Activated CD4-positive, CD25-positive, alpha-beta regulatory T cell treated with anti-CD3 and anti-CD28 coated beads, Interleukin-2, amount 50 U/mL, for 72 hours (primary cell): ENCODE results near the gene NOP14.
"Not testable (repeated sequence)": the region's sequence is repeated elsewhere in the genome, so short reads cannot be mapped to it uniquely, and the experiment has no call there.

Source experiments
- DNase-seq: peaks from one replicate; pipeline ENCODE4 v3.0.0; 2021

Gene NOP14

DNA sequence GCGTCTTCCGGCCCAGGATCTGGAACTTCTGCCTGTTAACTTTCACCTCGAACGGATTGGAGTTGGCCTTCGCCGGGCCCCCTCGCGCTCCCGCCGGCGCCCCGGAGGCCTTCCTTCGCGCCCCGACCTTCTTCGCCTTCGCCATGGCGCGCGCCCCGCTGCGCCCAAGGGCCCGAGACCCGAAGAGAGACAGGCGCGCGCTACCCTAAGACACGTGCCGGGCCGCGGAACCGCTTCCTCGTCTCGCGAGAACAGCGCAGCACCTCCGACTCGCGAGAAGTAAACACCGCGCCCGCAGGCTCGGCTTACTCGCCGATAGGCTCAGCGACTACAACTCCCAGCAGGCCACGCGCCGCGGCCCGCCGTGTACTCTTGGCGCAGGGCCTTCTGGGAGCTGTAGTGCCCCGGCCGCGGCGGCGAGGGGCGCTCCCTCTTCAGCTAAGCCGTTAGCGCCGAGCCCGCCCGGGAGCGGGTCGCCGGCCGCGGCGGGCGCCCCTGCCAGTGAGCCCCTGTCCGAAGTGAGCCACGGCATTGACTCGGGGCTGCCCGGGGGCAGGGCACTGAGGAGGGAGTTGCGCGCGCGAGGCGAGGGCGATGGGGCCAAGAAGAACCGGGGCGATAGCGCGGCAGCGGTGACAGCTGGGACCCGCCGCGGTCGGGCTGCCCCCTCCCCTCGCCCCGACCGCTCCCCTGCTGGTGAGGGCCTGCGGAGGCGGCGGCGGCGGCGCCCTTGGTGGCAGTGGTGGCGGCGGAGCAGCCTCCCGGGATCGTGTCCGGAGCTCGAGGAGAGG is at the start of gene NOP14, which contains the start of gene GRK4:
Gene NOP14 (minus strand): TSS at position 232 of the 791 bp plus-strand sequence. CDS start 87 bp downstream, at position 145.
Gene GRK4 (plus strand): TSS at position 397 of the 791 bp plus-strand sequence. CDS start 500 bp downstream, outside the sequence.
- DNase-seq, result peak; percentile 95

DNA sequence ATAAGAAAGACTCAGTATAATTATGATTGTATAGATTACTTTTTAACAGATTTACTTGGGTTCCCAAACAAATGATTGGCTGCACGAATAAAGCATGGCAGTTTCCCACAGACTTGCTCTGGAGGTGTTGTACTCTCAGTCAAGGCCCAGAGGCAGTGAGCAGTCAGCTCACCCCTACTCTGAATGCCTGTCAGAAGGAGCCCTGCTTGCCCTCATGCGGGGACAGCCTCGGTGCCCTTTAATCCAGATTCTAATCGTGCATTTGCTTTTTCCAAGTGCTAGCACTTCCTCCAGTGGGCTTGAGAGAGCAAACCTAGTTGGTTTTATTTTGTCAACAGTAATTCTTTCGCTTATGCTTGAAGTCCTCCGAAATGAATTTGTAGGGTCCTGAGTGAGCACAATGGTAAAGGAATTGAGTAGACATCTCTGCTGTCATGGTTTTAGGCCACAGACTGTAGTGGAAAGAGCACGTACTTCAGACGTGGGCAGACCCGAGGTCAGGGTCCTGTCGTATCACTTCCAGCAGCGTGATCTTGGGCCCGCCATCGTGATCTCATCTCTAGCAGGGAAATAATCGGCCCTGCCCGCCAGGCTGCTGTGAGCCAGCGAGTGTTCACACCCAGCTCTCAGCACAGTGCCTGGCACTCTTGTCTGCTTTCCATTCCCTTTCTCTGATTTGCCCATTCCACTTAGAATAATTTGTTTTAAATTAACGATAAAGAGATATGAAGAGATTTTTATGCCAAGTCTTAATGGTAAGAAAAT is 48.4 kb upstream of the NOP14 start:
- no peak for DNase-seq

DNA sequence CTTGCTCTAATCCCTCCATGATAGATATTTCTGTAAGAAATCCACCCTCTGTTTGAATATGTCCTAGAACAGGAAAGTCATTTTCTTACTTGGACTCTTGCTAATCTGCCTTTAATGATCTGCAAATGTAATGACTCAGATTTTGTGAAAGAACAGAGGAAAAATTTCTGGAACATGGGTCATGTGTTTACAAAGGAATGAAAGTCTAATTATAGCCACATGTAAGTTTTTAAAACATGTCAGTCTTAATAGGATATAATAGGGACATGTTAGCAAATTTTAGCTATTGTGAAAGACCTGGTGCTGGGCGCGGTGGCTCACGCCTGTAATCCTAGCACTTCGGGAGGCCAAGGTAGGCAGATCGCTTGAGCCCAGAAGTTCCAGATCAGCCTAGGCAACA is 47.8 kb upstream of the NOP14 start:
- no peak for DNase-seq

DNA sequence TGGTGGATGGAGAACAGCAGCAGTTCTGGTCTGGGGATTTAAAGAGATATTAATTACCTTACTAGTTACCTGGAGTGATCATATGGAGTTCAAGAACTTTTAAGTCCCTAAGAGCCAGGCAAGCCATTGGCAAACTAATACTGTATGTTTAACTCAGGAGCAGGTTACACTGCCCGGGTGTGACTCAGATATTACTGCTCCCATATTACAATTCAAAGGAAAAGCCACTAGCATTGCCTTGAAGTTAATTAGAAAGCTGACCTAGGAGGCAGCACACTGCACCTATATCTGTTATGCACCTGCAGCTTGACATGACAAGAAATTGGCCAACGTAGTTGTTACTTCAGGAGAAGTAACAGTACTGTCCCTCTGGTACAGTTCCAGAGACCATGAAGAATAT is 47.4 kb upstream of the NOP14 start:
- DNase-seq, result no peak

DNA sequence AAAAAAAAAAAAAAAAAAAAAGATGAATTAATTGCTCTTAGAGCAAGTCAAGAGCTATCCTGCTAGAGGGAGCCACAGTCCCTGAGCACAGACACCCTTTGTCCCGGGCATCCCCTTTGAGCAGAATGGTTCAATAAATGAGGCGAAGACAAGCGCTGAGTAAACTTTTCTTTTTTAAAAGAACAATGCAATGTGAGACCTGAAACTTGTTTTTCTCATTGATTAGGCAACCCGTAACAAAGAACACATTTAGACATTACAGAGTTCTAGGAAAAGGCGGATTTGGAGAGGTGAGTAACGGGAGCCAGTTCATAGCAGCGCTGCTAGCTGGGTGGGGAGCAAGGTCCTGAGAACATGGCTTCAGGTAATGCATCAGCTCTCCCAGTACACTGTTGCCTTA is 46.2 kb upstream of the NOP14 start:
- no peak for DNase-seq

DNA sequence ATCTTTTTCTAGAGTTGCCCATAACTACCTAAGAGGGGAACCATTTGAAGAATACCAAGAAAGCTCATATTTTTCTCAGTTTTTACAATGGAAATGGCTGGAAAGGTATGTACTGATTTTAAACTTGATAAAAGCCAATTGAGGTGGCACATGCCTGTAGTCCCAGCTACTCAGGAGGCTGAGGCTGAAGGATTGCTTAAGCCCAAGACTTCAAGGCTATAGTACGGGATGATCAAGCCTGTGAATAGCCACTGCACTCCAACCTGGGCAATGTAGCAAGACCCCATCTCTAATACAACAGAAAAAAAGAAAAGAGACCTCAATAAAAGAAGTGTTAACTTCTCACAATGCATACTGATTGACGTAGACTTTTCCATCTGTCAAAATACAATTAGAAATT is 44.5 kb upstream of the NOP14 start:
- no peak for DNase-seq

DNA sequence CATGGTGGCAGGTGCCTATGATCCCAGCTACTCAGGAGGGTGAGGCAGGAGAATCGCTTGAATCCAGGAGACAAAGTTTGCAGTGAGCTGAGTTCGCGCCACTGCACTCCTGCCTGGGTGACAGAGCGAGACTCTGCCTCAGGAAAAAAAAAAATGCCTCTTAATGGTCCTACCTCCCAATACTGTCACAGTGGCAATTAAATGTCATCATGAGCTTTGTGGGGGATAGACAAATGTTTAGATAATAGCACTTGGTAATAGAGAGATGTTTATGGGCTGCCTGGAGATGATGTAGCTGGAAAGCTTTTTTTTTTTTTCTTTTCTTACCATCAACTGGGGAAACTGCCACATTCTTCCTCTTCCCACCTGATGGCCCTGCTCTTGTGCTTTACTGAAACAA is 33.2 kb upstream of the NOP14 start:
- DNase-seq, result no peak

DNA sequence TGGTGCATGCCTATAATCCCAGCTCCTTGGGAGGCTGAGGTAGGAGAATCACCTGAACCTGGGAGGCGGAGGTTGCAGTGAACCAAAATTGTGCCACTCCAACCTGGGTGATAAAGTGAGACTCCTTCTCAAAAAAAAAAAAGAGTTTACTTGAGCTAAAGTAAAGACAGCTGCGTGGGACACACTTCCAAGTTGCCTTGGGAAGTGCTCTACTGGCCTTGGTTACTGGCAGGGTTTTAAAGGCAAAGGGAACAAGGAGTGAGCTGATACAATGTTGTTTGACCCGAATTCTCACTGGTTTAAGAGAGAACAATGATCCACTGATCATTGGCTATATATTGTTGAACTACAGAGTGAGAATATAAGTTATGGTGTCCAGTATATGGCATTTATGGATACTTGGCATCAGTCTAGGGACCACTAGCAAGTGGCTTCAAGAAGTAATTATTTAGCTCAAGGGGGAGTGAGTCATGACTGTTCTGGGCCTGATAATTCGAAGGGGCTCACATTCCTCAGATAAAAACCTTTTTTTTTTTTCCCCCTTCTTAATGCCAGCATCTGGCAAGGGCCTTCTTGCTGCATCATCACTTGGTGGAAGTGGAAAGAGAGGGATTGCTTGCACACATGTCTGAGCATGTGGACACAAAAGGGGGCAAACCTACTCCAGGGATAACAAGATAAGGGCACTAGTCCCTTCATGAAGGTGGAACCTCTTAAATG is 32.5 kb upstream of the NOP14 start:
- no peak for DNase-seq

DNA sequence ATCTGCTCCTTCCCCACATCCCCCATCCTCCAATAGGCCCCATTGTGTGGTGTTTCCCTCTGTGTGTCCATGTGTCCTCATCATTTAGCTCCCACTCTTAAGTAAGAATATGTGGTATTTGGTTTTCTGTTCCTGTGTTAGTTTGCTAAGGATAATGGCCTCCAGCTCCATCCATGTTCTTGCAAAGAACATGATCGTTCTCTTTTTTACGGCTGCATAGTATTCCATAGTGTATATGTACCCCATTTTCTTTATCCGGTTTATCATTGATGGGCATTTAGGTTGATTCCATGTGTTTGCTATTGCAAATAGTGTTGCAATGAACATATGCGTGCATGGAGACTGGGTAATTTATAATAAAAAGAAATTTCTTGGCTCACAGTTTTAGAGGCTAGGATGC is 31.7 kb upstream of the NOP14 start:
- no peak for DNase-seq

DNA sequence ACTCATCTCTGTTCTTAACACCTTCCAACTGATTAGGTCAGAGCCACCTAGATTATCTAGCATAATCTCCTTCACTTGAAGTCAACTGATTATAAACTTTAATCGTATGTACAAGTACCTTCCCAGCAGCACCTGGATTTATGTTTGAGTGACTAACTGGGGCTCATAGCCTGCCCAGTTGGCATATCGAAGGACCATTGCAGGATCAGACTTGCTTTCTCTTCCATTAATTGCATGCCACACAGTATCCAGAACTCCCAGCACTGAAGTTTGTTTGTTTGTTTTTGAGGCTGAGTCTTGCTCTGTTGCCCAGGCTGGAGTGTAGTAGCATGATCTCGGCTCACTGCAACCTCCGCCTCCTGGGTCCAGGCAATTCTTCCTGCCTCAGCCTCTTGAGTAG is 28.0 kb upstream of the NOP14 start:
- DNase-seq, result no peak

DNA sequence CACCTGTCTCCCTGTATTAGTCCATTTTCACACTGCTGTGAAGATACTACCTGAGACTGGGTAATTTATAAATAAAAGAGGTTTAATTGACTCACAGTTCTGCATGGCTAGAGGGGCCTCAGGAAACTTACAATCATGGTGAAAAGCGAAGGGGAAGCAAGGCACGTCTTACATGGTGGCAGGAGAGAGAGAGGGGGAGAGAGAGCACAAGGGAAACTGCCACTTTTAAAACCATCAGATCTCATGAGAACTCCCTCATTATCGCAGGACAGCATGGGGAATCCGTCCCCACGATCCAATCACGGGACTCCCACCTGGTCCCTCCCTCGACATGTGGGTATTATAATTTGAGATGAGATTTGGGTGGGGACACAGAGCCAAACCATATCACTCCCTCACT is 20.5 kb upstream of the NOP14 start:
- DNase-seq, result not testable (repeated sequence)

DNA sequence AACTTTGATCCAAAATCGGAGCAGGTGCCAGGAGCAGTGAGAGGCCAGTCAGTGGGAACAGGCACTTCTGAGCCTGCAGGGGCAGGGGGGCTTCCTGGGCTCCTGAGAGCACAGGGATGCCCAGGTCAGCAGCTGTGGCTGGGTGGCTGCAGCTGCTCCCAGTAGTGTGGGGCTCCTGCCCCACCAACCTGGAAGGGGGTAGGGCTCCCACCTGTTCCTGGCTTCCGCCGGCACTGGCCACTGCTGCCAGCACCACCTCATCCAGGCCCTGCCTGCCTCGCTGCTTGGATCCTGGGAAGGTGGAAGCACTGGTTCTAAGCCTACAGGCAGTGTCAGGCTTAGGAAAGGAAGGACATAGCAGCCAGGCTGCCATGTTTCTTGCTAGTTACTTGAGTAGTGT is 18.8 kb upstream of the NOP14 start:
- DNase-seq, result no peak

DNA sequence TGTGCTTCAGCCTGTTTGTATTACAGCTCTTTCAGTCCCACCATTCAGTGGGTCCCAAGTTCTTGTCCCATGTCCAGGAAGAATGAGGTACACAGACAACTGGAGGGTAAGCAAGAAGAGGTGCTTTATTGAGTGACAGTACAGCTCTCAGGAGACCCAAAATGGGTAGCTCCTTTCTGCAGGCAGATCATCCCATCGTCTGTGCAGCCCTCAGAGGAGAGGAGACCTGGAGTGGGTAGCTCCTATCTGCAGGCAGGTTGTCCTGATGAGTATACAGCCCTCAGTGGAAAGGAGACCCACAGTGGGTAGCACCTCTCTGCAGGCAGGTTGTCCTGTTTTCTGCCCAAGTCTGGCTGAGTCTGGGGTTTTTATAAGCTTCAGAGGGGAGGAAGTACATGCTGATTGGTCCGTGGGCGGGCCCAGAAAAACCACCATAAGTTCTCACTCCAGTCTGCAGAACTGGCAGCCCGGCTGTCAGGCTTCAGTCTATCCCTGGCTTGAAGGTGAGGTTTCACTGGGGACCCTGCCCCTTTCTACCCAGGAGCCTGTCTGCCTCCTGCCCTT is 18.1 kb upstream of the NOP14 start:
- no peak for DNase-seq

DNA sequence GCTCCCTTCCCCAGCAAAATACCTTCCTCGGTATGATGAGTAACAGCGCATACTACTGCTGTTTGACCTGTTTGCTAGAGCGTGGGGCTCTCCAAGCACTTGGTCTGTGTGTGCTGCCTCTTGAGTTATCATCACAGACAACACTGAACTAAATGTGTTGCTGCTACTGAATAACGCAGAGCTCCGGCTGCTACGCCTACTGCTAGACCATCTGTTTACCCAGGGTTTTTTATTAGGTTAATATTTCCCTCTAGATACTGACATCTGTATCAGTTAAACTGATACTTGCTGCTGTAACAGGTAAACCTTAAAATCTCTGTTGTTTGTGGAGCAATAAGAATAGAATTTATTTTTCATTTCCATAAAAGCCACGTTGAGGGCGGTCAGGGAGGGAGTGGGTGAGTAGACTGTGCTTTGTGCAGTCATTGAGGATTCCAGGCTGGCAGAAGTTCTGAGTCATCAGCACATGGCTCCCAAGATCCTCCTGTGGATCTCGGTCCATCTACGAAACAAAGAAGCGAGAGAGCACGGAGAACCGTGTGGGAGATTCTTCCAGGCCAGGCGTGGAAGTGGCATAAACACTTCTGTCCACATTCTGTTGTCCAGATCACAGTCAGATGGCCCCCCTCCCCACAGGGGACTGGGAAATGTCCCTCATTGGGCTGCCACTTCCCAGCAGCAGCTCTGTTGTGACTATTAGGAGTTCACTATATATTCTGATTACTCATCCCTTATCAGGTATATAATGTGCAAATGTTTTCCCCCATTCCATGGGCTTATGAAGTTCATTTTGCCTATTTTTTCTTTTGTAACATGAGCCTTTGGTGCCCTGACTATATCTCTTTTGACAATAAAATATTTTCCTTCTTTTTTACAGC is 14.2 kb upstream of the NOP14 start:
- DNase-seq, result no peak

DNA sequence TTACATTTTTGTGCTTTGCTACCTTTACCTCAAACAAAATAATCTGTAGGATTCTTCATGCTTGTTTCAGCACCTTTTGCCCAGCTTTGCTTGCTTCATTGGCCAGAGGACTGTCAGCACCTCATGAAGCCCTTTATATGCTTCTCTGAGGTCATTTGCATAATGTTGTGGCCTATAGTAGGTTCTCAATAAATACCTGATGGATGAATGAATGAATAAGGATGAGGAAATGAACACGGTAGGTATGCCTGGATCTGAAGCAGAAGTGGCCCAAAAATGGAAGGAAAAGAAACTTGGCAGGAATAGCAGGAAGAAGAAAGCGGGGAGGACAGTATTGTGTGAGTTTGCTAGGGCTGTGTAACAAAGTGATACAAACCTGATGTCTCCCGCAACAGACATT is 8.1 kb upstream of the NOP14 start:
- DNase-seq, result no peak

DNA sequence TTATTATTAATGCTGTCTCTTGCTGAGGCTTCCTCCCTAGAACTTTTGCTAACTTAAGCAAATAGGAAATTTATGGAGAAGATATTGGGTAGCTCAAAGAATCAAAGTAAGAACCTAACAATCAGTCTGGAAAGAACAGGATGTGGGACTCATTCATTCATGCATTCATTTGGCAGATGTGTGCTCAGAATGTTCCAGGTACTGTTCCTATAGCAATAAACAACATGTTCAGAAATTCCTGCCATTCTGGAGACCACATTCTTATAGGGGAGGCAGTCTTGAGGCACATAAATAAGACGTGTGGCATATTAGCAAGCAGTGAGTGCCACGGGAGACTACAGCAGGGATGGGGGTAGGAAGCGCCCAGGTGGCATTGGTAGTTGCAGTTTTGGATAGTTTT is 5.2 kb upstream of the NOP14 start:
- DNase-seq, result no peak

DNA sequence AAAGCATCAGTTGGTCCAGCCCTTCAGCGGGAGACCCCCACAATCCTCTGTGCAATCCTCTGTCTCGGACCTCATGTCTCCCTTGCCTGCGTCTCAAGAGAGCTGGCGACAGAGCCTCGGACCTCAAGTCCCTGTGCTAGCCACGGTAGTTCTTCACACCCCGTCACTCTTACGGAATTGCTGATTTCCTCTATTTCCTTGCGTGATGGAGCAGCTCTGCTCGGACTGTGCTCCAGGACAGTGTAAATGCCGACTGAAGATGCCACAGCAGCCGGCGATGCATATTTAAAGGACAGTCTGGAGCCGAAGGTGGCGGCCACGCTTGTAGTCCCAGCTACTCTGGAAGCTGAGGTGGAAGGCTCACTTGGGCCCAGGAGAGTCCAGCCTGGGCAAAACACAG is 2.1 kb upstream of the NOP14 start:
- no peak for DNase-seq

DNA sequence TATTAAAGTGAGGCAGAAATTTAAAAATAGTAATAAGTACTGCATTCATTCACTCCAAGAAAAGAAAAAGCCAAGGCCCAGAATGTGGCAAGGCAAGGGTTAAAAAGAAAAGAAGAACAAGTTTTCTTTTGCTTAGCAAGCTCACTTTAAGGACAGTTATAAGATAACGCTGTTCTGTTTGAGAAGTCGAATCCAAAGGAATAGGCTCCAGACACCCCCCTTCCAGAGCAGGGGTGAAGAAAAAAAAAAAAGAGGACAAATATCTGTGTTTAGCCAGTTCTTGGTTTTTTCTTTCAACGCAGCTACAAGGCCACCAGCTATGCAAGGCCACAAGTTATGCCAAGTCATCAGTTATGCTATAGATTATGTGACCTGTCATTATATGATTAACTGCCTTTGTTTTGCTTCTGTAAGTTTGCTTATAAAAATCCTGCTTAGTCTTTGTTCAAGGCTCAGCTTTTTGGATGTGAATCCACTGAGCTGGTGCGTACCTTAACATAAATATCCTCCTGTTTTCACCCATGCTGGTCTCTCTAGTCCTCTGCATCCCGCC is 1.6 kb upstream of the NOP14 start:
- DNase-seq, result no peak

DNA sequence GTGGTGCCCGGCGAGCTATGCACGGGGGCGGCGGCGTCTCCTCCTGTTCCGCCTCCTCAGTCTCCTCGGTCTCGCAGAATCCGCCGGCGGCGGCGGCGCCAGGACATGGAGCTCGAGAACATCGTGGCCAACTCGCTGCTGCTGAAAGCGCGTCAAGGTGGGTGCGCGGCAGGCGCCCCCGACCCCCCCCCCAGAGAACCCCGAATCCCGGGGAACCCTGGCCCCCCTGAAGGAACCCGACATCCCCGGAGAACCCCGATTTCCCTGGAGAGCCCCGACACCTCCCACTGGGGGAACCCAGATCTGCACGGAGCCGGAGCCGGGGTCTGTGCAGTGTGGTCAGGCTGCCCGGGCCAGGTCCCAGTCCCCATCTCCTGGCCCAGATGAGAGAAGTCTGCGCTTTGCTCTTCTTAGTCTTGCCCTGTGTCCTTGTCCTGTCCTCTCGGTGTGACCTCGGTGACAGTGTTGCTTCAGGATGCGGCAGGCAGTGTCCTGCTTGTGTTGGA is 813 bp upstream of the NOP14 start:
- no peak for DNase-seq

DNA sequence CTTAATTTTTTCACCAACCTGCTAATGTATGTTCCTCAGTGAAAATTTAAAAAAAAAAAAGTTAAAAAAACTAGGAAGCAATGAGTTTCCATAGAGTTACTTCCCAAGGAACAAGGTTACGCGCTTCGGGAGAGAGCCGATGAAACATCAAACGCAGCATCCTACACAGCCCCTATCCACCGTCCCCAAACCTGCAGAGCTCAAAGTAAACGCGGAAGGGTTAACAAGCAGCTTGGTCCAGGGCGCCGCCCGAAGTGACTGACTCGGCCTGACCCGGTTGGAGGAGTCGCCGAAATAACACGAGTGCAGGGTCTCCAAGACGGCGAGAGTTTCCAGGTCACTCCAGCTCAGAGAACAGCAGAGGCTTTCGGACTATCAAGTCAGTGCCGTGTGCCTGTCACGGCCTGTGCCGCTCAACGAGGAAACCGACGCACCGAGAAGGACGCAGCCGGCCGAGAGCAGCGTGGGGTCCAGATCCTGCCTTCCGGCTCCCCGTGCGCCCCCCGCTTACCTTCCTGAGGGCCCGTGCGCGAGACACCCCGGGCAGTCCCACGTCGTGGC is 512 bp downstream of the NOP14 start:
- no peak for DNase-seq

DNA sequence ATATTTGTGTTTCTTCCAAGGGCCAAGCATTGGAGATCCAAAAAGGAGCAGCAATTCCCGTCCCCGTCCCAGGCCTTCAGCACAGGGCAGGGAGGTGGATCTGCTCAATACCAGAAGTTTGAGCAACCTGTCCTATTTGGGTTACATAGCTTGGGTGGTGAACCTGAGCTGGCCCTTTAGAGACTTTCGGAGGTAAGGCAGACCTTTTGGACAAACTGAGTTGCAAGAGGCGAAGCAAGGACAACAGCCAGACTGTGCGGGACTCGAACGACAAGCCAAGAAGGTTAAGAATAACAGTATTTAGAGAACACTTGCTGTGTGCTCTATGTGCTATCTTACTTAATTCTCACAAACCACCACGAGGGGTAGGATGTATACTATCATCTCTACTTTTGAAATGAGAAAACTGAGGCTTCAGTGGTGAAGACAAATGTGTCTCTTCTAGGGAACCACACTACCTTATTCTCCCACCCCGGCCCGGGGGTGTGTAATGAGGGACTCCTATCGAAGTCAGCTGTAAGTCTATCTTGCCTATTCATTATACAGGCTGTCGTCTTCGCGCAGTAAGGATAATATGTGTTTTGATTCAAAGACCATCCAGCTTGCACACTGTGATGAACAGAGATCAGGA is 1.3 kb downstream of the NOP14 start:
- DNase-seq, result no peak
